NCI-H526 treated with DMSO at 0.1 percent for 48 hours (cell line): ENCODE data around the gene SLC30A9.

ENCODE experiments used
- DNase-seq: peaks from one replicate; lab custom pipeline; 2025; lab: John Stamatoyannopoulos, UW

SLC30A9 gene

DNA sequence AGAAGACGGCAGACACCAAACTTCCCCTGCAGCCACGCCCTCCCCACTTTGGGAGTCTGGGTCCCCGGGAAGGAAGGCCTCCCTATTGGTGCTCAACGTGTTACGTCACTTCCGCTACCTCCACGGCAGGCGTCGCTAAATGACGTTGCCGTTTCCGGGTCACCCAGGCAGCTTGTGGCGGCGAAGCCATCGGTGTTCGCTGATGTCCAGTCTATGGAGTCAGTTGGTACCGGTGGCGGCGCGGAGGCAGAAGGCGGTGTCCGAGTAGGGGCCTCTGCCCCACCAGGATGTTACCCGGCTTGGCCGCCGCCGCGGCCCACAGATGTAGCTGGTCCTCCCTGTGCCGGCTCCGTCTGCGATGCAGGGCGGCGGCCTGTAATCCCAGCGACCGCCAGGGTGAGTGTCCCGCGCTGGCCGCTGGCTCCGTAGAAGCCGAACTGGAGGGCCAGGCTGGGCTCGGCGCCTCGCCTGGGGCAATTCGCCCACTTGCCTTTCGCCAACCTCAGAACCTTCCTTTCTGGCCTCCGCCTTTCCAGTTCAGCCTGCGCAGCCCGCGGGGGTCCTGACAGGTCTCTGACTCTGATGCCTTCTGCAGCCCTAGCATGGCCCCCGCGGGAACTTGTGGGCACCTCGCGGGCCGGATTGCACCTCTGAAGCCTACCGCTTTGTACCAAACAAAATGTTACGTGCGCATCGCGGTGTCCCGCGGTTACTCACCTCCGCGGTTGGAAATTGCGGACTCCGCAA, at the start of gene SLC30A9:
Gene SLC30A9 (plus strand): TSS at position 166 of the 747 bp plus-strand sequence. CDS start 122 bp downstream, at position 288.
- DNase-seq = peak; percentile 89

DNA sequence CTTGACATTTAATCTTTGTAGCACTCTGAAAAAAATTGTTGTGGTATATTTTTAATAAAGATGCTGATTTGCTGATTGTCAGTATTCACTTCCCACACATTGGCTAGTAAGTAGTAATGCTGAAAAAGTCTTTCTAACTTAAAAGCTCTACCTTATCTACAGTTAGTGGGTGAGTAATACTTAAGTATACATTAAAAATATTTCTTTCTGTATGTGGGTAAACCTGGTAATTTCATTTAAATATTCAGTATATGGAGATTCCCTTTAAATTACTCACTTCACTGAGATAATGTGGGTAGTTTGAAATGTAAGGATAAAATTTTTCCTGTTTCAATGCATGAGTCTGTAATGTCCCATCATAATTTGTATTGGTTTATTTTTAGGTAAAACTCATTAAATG, 49.5 kb upstream of the SLC30A9 start:
- no peak for DNase-seq

- DNase-seq = no peak
Observed at GRCh38 chr4:41943506-41943905, 46.8 kb upstream of the SLC30A9 start.

DNA sequence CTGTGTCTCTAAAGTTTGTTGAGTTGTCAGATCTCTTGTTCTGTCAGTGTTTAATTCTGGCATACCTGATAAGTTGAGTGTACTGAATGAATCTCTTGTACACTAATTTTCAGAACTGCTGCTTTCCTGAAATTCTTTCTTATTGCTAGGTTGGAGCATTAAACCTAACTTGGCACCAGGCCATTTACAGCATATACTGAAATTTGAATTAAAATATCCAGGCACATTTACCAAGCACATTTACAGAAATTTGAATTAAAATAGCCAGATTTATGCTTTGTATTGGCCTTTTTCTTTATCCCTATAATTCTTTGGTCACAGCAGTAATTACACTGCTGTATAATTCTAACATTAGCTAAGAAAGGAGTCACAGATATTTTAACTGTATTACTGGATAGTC, 46.2 kb upstream of the SLC30A9 start:
- DNase-seq = no peak

GRCh38 chr4:41949531-41949930, 40.8 kb upstream of the SLC30A9 start:
- DNase-seq = no peak

DNA sequence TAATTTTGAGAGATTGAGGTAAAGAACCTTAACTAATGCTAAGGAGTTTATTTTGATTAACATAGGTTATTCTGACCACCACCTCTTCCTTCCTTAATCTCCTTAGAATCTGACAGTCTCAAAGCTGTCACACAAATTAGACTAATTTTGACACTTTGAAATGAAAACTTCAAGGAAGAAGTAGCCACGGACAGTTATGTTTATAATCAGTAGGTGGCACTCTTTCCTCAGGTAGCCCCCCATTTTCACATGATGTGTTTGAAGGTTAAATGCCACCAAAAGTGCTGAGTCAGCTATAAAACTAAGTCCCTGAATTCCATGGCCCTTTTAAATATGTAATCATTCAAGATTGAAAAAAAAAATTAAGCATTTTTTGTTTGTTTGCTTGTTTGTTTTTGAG, 32.7 kb upstream of the SLC30A9 start:
- no peak for DNase-seq

GRCh38 chr4:41963105-41963504, 27.2 kb upstream of the SLC30A9 start:
- DNase-seq = no peak

- DNase-seq = no peak
Observed at GRCh38 chr4:41964401-41964800, 25.9 kb upstream of the SLC30A9 start.

- no peak for DNase-seq
Observed at GRCh38 chr4:41967392-41967791, 22.9 kb upstream of the SLC30A9 start.

DNA sequence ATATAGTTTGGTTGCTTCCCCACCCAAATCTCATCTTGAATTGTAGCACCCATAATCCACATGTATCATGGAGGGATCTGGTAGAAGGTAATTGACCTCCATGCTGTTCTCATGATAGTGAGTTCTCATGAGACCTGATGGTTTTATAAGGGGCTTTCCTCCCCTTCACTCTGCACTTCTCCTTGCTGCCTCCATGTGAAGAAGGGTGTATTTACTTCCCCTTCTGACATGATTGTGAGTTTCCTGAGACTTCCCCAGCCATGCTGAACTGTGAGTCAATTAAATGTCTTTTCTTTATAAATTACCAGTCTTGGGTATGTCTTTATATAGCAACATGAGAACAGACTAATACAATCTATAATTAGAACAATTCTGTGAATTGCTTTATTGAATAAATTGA, 20.7 kb upstream of the SLC30A9 start:
- no peak for DNase-seq

- no peak for DNase-seq
Observed at GRCh38 chr4:41975341-41975740, 15.0 kb upstream of the SLC30A9 start.

- no peak for DNase-seq
Observed at GRCh38 chr4:41976775-41977516, 13.4 kb upstream of the SLC30A9 start.

- DNase-seq = no peak
Observed at GRCh38 chr4:41977709-41978108, 12.6 kb upstream of the SLC30A9 start.

GRCh38 chr4:41981456-41981855, 8.9 kb upstream of the SLC30A9 start, which contains the start of gene DCAF4L1:
TSS of gene DCAF4L1 (plus strand) at chr4:41981756. CDS start at chr4:41981793, 37 bp downstream.
- no peak for DNase-seq

GRCh38 chr4:41982716-41983115, 7.6 kb upstream of the SLC30A9 start:
- DNase-seq = no peak

DNA sequence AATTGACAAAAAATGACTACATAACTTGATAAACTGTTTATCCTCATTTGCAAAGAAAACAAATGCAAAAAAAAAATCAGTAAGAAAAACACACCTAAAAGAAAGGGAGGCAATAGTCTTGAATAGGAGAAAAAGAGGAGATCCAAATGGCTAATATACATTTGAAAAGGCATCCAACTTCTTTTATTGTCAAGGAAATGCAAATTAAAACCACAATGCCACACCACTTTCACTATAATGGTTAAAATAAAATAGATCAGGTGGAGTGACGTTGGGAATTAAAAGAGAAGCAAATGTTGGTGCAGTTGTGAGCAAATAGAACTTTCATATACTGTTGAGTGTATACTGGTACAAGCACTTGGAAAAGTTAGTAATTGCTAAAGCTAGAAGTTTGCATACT, 5.2 kb upstream of the SLC30A9 start:
- DNase-seq = no peak

- DNase-seq = no peak
Observed at GRCh38 chr4:41989994-41990364, 351 bp upstream of the SLC30A9 start.

GRCh38 chr4:41991916-41992767, 1.8 kb downstream of the SLC30A9 start:
- no peak for DNase-seq

DNA sequence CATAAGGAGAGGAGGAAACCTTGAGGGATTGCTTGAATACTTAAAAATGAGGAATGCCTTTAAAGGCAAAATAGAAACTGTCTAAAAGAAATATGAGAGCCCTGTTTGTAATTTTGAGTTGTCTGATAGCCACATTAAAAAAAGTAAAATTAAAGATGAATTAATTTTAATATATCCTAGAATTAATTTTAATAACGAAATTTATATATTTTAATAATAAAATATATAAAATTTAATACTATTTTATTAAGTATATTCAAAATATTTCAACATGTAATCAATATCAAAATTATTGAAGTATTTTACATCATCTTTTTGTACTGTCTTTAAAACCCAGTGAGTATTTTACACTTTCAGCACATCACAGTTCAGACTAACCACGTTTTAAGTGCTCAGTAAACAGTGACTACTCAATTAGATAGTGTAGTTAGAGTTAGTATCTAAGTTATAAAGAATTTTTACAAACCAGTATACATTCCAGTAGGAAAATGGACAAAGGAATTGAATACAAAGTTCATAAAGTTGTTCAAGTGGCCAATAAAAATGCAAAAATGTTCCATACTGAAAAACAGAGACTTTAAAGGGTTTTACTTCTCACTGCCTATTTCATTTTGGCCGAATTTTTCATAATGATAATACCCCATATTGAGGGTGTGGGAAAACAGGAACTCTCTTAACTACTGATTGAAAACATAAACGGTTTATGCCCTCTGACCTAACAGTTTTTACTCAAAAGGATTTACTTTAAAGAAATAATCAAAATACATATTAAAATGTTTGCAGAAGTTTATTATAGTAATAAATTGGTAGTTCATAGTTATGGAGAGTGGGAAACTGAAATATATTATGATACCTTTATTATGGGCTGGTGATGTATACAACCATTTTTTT, 2.9 kb downstream of the SLC30A9 start:
- no peak for DNase-seq

GRCh38 chr4:41994461-41994985, 4.2 kb downstream of the SLC30A9 start:
- DNase-seq = no peak

- no peak for DNase-seq
Observed at GRCh38 chr4:41998019-41998418, 7.7 kb downstream of the SLC30A9 start.
